Endometrial microvascular endothelial cells (primary cell): ENCODE data around the gene ZSCAN12. TPM values are rescaled to one million over a fixed set of nuclear protein-coding genes. Genes with fewer than 3 reads are reported as not detected.
"Not testable (repeated sequence)": the region's sequence is repeated elsewhere in the genome, so short reads cannot be mapped to it uniquely, and the experiment has no call there.

ENCODE experiments used
- in situ Hi-C: cut with HindIII; loops from 2 replicates; pipeline ENCODE4 v1.10.0; 2017; ENCODE audit warnings: low sequenced_read_pairs, low pct_unique_long_range_greater_than_20kb; ENCODE audit errors: inconsistent ontology term
- total RNA-seq: library from RNA; depleted of rRNA; stranded (reverse); fragments of >200 nt; gene quantifications from one replicate; pipeline ENCODE4 v1.2.3, GENCODE V29; 2015; ENCODE audit errors: inconsistent ontology term

Gene ZSCAN12
- total RNA-seq, 1 donor from 2014 or later, result 2.1 TPM

DNA sequence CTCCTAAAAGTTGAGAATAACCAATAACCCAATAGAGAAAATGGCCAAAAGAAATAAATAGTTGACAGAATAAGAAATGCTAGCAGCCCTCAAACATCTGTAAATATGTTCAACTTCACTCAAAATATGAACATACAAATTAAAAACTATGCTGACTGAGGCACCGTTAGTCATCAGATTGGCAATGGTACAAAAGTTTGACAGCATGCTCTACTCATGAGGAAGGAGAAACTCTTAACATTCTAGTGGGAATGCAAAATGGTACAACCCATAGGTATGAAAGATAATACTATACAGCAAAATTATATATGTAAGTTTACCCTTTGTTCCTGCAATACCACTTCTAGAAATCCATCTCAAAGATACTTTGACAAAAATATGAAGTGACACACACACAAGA is 1.6 kb upstream of the ZSCAN12 start:
- in situ Hi-C loops, result no loop called here

DNA sequence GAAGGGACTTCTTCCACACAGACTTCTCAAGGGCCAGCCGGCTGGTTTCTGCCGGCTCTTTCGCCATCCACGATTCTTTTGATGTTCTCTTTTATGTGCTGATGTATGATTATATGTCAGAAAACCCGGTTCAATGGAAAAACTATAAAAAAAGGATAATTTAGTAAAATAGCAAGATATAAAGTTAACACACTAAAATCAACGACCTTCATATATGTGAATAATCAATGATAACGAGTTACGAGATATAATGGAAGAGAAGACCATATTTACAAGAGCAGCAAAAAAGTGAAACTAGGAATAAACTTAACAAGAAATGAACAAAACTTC is 540 bp upstream of the ZSCAN12 start:
- in situ Hi-C loops, result no loop called here

DNA sequence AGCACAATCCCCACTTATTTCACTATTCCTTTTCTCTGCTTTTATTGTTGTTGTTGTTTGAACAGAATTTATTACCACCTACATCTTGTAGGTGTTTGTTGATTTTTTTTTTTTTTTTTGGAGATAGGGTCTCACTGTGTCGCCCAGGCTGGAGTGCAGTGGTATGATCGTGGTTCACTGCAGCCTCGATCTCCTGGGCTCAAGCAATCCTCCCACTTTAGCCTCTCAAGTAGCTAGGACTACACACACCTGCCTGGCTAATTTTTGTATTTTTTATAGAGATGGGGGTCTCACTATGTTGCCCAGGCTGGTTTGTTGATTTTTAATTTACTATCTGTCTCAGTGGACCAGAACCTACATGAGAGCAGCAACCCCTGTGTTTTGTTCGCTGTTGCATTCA is 3.6 kb downstream of the ZSCAN12 start:
- in situ Hi-C loops, result no loop called here

DNA sequence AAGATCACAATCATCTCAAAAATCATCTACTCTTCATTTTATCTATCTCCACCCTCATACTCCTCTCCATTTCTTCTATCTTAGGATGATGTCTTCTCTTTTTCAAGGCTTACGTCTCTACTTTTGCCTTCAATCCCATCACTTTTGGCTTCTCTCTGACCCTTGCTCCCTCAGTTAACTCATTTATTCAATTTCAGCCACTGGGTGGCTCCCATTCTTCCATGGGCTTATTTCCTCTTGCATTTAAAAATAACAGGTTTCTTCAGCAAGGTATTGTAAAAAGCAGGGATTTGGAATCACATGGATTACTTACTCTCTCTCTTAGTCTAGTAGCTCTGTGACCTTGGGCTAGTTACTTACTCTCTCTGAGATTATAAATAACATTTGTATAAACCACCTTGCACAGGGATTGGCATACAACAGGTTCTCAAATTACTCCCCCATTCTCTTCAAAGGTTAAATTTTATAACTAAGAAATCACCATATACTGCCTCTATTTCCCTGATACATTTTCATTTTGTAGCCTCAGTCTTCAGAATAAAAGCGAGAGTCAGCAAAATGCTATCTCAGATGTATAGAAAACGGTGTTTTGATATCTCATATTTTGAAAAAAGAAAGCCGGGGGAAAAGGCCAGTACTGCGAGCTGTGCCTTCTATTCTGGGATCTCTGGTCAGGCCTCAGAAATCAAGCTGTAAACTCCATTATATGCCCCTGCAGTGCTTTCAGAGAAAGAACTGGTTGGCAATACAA is 5.5 kb downstream of the ZSCAN12 start:
- in situ Hi-C loops, result no loop called here

DNA sequence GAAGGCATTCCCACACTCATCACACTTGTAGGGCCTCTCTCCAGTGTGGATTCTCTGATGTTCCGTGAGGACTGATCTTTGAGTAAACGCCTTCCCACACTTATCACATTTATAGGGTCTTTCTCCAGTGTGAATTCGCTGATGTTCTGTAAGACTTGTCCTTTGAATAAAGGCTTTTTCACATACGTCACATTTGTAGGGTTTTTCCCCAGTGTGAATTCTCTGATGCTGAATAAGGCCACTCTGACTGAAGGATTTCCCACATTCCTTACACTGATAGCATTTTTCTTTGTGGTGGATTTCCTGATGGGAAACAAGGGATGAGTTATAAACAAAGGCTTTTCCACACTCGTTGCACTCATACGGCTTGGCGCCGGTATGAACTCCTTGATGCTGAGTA is 8.9 kb downstream of the ZSCAN12 start:
- in situ Hi-C loops, result no loop called here

DNA sequence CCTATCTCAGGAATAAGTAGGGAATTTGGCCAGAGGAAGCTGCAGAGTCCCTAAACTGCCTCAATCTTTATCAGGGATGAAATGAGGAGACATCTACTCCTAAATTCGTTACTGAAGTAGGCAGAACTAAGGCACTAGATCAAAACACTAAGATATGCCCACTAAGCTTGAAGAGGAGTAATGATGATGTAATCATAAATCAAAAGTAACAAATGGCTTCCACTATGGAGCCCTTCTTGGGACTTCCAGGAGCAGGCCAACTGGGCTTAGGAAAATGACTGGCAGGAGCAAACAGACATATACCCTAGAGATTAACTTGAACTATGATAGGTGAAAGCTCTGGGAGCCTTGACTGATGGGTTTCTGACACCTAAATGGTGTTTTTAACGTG is 15.4 kb downstream of the ZSCAN12 start:
- in situ Hi-C loops, result no loop called here

DNA sequence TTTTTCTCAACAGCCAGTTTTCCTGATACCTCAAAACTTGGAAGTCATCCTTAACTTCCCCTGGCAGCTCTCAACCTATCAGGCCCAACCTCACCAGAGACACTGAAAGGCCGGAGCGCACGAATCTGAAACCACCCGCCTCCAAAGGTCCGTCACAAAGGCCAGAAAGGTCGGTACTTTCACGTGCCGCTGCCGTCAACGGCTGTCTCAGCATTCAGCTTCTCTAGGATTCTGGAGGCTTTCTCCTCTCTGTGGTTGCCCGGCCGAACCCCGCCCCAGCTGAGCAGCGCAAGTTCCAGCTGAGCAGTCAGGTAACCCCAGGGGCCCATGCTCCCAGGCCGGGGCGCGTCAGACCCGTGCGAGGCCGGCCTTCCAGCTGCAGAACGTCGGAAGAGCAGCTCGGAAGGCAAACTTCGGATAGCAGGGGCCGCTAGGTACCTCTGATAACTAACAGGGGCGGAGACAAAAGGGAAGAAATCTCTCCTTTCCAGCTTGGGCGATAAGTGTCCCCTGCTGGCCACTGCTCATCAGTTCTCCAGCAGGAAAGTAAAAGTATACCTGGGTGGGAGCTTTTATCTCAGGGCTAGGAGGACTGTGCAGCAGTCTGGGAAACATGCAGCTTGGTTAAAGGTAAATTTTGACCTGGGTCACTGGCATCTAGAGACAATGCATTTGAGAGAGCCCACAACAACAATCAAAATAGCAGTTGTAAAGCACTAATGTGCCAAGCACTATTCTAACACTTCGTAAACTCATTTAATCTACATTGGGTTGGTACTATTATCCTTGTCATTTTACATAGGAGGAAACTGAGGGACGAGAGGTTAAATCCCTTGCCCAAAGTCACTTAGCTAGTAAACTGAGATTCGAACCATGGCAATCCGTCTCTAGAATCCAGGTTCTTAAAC is 16.1 kb downstream of the ZSCAN12 start:
- in situ Hi-C loops, result no loop called here

DNA sequence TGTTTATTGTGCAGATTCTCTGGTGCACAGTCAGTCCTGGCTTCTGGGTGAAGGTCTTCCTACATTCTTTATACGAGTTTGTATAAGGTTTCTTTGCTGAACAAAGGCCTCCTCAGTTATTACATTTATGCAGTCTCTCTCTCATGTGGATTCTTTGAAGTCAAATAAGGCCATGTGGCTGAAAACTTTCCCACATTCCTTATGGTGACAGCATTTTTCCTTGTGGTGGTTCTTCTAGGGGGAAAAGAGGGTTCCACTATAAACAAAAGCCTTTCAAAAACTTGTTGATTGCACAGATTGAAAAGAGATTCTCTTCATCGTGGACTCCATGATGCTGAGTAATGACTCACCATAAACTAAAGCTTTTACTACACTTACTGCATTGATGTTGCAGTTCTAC is 19.2 kb downstream of the ZSCAN12 start:
- in situ Hi-C loops, result no loop called here

DNA sequence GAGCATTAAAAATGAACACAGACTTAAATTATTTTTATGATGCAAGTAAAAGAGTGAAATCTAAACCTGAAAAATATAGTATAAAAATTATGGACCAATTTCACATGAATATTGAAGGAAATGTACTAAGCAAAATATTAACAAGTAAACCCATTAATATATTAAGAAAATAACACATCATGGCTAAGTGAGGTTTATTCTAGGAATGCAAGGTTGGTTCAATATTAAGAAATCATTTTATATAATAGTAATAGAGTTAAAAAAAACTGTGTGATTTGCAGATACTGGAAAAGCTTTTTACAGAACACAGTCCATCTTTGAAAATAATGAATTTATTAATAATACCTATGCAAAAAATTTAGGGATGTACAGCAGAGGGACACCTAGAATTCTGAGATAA is 20.9 kb downstream of the ZSCAN12 start:
- in situ Hi-C loops, result no loop called here

DNA sequence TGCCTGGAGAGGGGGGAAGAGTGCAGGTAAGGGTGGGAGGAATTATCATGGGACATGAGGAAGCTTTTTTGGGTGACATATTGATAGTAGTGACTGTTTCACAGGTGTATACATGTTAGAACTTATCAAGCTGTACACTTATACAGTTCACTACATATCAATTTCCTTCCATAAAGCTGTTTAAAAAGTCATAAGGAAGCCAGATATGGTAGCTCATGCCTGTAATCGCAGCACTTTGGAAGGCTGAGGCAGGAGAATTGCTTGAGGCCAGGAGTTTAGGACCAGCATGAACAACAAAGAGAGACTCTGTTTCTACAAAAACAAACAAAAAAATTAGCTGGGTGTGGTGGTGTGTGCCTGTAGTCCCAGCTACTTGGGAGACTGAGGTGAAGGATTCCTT is 21.7 kb downstream of the ZSCAN12 start:
- in situ Hi-C loops, result no loop called here

DNA sequence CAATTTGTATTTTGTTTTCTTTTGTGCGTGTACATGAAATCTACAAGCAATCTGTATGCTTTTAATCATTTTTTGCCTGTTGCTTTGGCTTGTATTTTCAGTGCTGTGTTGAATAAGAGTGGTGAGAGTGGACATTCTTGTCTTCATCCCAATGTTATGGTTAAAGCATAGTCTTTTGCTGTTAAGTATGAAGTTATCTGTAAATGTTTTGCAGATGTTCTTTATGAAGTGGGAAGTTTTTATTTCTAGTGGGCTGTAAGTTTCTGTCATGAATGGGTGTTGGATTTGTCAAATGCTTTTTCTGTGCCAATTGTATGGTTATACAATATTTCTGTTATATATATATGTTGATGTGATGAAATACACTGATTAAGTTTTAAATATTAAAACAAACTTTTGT is 25.6 kb downstream of the ZSCAN12 start:
- in situ Hi-C loops, result no loop called here

DNA sequence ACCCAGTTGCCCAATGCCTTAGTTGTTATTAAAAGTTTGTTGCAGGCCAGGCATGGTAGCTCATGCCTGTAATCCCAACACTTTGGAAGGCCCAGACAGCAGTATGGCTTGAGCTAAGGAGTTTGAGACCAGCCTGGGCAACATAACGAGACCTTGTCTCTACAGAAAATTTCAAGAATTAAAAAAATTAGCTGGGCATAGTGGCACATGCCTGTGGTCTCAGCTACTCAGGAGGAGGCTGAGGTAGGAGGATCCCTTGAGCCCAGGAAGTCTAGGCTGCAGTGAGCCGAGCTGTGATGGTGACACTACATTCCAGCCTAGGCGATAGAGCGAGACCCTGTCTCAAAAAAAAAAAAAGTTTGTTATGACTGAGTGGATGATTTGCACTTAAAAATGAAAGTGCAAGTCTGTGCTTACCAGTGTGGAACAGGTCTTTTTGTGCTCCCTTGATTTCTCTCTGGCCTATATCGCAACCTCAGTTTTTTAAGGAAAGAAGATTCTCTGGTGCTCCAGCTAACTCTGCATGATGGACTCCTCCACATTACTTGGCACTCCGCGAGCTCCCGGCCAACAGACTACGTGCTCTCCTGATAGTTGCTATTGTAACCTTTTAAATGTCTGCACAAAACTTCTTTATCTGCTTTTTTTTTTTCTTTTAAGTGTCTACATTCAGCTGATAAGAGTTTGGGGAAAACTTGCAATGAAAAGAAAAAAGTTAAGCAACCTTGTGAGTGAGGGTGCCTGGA is 27.7 kb downstream of the ZSCAN12 start:
- in situ Hi-C loops, result no loop called here

DNA sequence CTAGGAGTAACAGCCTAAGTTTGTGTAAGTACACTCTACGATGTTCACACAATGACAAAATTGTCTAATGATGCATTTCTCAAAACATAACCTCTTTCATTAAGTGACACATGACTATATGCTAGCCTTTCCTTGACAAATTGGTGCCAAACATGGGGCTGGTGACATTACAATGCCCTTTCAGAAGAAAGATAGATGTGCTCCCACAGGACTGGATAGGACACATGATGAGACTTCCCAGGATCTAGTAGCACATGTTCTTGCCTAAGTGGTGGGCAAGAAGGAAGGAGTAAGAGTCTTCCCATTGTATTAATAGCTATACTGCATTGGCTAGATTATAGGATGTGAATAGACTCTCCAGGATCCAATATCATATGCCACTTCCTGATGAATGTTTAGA is 28.3 kb downstream of the ZSCAN12 start:
- in situ Hi-C loops, result no loop called here

DNA sequence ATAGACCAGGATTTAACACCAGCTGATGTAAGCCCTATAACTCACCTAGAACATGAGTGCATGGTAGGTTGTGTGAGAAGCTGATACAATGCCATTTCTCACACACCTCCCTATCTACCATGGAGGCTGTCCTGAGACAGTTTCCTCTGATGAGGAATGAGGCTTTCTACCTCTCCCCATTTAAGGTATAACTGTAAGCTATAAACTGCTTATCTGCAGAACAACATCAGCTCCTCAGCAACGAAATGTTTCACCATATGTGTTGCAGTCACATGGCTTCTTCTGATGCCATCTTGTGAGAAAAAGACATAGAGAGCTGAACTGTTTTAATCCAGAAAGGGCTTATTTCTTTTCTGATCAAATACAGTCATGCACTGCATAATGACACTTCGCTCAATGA is 29.1 kb downstream of the ZSCAN12 start:
- in situ Hi-C loops, result no loop called here

DNA sequence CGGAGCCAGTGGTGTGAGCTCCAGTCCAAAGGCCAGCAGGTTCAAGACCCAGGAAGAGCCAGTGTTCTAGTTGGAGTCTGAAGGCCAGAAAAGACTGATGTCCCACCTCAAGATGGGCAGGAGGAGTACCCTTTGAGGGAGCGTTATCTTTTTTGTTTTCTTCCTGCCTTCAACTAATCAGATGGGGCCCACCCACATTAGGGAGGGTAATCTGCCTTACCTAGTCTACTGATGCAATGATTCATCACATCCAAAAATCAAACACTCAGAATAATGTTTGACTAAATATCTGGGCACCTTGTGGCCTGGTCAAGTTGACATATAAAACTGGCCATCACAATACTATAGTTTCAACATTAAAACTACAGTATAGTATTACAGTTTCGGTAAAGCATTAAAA is 30.1 kb downstream of the ZSCAN12 start:
- in situ Hi-C loops, result no loop called here

DNA sequence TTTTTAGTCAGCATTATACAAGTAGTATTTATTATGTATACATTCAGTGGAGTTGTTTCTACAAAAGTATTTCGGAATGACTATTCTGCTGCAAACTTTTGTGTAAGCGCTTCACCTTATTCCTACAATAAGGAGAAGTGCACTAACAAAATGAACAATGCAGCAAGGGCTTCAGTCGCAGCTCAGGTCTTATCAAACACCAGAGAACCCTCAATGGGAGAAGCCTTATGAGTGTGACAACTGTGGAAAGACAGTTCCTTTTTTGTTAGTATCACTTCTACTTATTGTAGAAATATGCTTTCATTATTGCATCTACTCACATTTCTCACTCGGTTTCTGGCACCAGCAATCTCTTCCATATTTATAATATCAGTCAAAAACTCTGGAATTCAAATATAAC is 31.0 kb downstream of the ZSCAN12 start:
- in situ Hi-C loops, result no loop called here

DNA sequence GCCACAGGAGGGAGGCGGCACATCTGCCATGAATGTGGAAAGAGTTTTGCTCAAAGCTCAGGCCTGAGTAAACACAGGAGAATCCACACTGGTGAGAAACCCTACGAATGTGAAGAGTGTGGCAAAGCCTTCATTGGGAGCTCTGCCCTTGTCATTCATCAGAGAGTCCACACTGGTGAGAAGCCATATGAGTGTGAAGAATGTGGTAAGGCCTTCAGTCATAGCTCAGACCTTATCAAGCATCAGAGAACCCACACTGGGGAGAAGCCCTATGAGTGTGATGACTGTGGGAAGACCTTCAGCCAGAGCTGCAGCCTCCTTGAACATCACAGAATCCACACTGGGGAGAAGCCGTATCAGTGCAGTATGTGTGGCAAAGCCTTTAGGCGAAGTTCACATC is 34.0 kb downstream of the ZSCAN12 start:
- in situ Hi-C loops, result not testable (repeated sequence)

DNA sequence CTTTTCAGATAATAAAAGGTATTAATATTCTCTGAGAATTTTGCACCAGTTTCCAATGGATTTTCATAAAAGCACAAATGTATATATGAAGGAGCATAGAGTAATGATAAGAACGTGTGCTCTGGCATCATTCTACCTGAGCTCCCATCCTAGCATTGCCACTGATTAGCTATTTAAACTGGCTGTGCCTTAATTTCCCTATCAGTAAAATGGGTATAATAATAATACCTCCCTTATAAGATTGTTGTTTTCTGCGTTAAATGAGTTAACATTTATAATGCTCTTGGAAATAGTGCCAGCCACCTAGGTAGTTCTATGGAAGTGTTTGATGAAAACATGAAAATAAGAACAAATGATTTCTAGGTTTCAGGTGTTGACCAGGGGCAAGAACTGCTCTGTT is 38.6 kb downstream of the ZSCAN12 start:
- in situ Hi-C loops, result no loop called here

DNA sequence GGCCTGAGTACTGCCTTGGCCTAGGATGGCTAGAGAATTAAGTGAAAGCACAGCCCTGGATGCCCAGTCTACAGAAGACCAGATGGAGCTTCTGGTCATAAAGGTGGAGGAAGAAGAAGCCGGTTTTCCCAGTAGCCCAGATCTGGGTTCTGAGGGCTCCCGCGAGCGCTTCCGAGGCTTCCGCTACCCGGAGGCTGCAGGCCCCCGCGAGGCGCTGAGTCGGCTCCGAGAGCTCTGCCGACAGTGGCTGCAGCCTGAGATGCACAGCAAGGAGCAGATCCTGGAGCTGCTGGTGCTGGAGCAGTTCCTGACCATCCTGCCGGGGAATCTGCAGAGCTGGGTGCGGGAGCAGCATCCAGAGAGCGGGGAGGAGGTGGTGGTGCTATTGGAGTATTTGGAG is 40.0 kb downstream of the ZSCAN12 start:
- in situ Hi-C loops, result not testable (repeated sequence)

DNA sequence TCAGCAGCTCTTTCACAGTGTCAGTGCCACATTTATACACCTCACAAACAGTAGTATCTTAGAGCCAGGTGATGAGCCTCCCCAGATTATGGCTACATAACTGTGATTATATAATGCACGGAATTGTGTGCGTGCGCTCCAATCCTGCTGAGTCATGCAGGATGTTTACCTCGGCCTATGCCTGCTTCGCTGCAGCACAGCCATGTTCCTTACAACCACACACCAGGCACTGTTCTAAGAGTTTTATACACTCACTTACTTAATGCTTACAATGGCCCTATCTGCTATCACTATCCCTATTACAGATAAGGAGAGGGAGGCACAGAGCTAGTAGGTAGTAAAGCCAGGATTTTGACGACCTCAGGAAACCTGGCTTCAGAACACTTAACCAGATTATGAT is 42.5 kb downstream of the ZSCAN12 start:
- in situ Hi-C loops, result no loop called here
